ENCODE results near the gene RNF220.

DNA sequence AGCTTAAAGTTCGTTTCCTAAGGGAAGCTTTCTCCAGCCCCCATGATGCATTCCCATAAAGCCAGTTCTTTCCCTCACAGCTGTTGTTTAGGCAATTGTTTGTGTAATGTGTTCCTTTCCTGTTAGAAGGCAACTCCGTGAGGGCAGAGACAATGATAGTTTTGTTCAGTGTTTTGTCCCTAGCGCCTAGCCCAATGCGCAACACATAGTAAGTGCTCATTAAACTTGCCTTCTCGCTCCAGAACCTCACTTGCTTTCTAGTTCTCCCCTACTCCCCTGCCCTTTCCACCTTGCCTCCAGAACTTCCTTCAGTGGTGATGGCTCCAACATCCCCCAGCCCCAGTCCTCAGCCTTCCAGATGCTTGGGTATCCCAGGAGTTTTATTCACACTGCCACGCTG is 153.8 kb downstream of the RNF220 start:
- TF ChIP-seq CTCF (IDR thresholded peaks at IDR 0.05; ENCODE audit: poor library complexity) (no peak), EZH2 (IDR thresholded peaks at IDR 0.05; ENCODE audit: borderline replicate concordance) (no peak), EZH2phosphoT487 (IDR thresholded peaks at IDR 0.05; ENCODE audit: low read depth, severe bottlenecking, unreplicated experiment) (no peak)
